NCI-H2029 treated with DMSO at 0.1 percent for 48 hours (cell line): ENCODE data around the gene PDCD4.

ENCODE experiments used
- DNase-seq: peaks from one replicate; lab custom pipeline; 2025; lab: John Stamatoyannopoulos, UW

Gene PDCD4

GRCh38 chr10:110919971-110920881 lies 48.5 kb downstream of the PDCD4 start:
- DNase-seq = no peak

- no peak for DNase-seq
These were observed 52.2 kb downstream of the PDCD4 start for GRCh38 chr10:110923856-110924493.

- no peak for DNase-seq
These were observed 55.7 kb downstream of the PDCD4 start for GRCh38 chr10:110927461-110927860.

GRCh38 chr10:110931769-110932381 lies 60.1 kb downstream of the PDCD4 start:
- DNase-seq = no peak

- no peak for DNase-seq
These were observed 60.9 kb downstream of the PDCD4 start for GRCh38 chr10:110932505-110933180.

GRCh38 chr10:110936757-110937156 lies 65.0 kb downstream of the PDCD4 start:
- no peak for DNase-seq

GRCh38 chr10:110939419-110939818 lies 67.7 kb downstream of the PDCD4 start:
- no peak for DNase-seq

- DNase-seq = no peak
These were observed 73.2 kb downstream of the PDCD4 start for GRCh38 chr10:110944792-110945396.

- DNase-seq = no peak
These were observed 74.8 kb downstream of the PDCD4 start for GRCh38 chr10:110946496-110946895.

GRCh38 chr10:110947061-110947595 lies 75.4 kb downstream of the PDCD4 start:
- DNase-seq = no peak
